Measurements from ENCODE around the gene CD46.

The CD46 gene

GRCh38 chr1:207791290-207791689 lies 39.4 kb downstream of the CD46 start:
- TF ChIP-seq TAF1 (IDR thresholded peaks at IDR 0.05; ENCODE audit: borderline replicate concordance, insufficient read depth, low read length) (no peak), POLR2AphosphoS5 (IDR thresholded peaks at IDR 0.05; ENCODE audit: low read depth, low read length) (no peak), REST (IDR thresholded peaks at IDR 0.05; ENCODE audit: insufficient read depth in 1 of 2, low read depth in 2 of 2, low read length in 2 of 2) (no peak), SIN3A (IDR thresholded peaks at IDR 0.05; ENCODE audit: borderline replicate concordance, insufficient read depth, low read length) (no peak), FOXP2 (optimal IDR thresholded peaks at IDR 0.05; ENCODE audit: borderline replicate concordance, extremely low read depth, extremely low read length, insufficient read depth) (no peak)

- TF ChIP-seq POLR2AphosphoS5 (IDR thresholded peaks at IDR 0.05; ENCODE audit: low read depth, low read length) (no peak), FOXP2 (optimal IDR thresholded peaks at IDR 0.05; ENCODE audit: borderline replicate concordance, extremely low read depth, extremely low read length, insufficient read depth) (no peak), REST (IDR thresholded peaks at IDR 0.05; ENCODE audit: insufficient read depth in 1 of 2, low read depth in 2 of 2, low read length in 2 of 2) (no peak), TAF1 (IDR thresholded peaks at IDR 0.05; ENCODE audit: borderline replicate concordance, insufficient read depth, low read length) (no peak), SIN3A (IDR thresholded peaks at IDR 0.05; ENCODE audit: borderline replicate concordance, insufficient read depth, low read length) (no peak)
Observed at GRCh38 chr1:207793327-207793726, 41.5 kb downstream of the CD46 start.

DNA sequence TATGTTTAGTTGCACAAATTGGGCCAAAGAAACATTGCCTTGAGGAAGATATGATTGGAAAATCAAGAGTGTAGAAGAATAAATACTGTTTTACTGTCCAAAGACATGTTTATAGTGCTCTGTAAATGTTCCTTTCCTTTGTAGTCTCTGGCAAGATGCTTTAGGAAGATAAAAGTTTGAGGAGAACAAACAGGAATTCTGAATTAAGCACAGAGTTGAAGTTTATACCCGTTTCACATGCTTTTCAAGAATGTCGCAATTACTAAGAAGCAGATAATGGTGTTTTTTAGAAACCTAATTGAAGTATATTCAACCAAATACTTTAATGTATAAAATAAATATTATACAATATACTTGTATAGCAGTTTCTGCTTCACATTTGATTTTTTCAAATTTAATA lies 43.0 kb downstream of the CD46 start:
- TF ChIP-seq REST (IDR thresholded peaks at IDR 0.05; ENCODE audit: insufficient read depth in 1 of 2, low read depth in 2 of 2, low read length in 2 of 2) (no peak), TAF1 (IDR thresholded peaks at IDR 0.05; ENCODE audit: borderline replicate concordance, insufficient read depth, low read length) (no peak), SIN3A (IDR thresholded peaks at IDR 0.05; ENCODE audit: borderline replicate concordance, insufficient read depth, low read length) (no peak), POLR2AphosphoS5 (IDR thresholded peaks at IDR 0.05; ENCODE audit: low read depth, low read length) (no peak), FOXP2 (optimal IDR thresholded peaks at IDR 0.05; ENCODE audit: borderline replicate concordance, extremely low read depth, extremely low read length, insufficient read depth) (no peak)

- TF ChIP-seq REST (IDR thresholded peaks at IDR 0.05; ENCODE audit: insufficient read depth in 1 of 2, low read depth in 2 of 2, low read length in 2 of 2), result no peak
- no peak for TF ChIP-seq TAF1 (IDR thresholded peaks at IDR 0.05; ENCODE audit: borderline replicate concordance, insufficient read depth, low read length)
- no peak for TF ChIP-seq SIN3A (IDR thresholded peaks at IDR 0.05; ENCODE audit: borderline replicate concordance, insufficient read depth, low read length)
- TF ChIP-seq POLR2AphosphoS5 (IDR thresholded peaks at IDR 0.05; ENCODE audit: low read depth, low read length), result no peak
- no peak for TF ChIP-seq FOXP2 (optimal IDR thresholded peaks at IDR 0.05; ENCODE audit: borderline replicate concordance, extremely low read depth, extremely low read length, insufficient read depth)
Observed at GRCh38 chr1:207797229-207797973, 45.5 kb downstream of the CD46 start.
